GM19240 (cell line): ENCODE data around the gene LBX2.
"Not testable (repeated sequence)": the region's sequence is repeated elsewhere in the genome, so short reads cannot be mapped to it uniquely, and the experiment has no call there.

Experiments
- DNase-seq: peaks from one replicate; pipeline ENCODE4 v3.0.0; 2011; ENCODE audit warnings: low spot score; ENCODE audit not compliant: insufficient read length

The LBX2 gene

GRCh38 chr2:74486141-74486540, 13.3 kb downstream of the LBX2 start:
- DNase-seq = no peak

- DNase-seq = not testable (repeated sequence)
These were observed 15.7 kb downstream of the LBX2 start for GRCh38 chr2:74483675-74484164.

- peak; percentile 89 for DNase-seq
These were observed 16.4 kb downstream of the LBX2 start, which contains the start of the genes CCDC142 and TTC31 for GRCh38 chr2:74482801-74483674. Gene CCDC142, minus strand, starts transcription at chr2:74482998. Its CDS starts 161 bp downstream, at chr2:74482837. Gene TTC31, plus strand, starts transcription at chr2:74483081. Its CDS starts 15 bp downstream, at chr2:74483096.

GRCh38 chr2:74481961-74482800, 17.2 kb downstream of the LBX2 start:
- DNase-seq = no peak

- DNase-seq = no peak
These were observed 18.0 kb downstream of the LBX2 start for GRCh38 chr2:74481431-74481830.

GRCh38 chr2:74474899-74475298, 24.5 kb downstream of the LBX2 start:
- no peak for DNase-seq

- no peak for DNase-seq
These were observed 24.9 kb downstream of the LBX2 start for GRCh38 chr2:74474481-74474880.

- no peak for DNase-seq
These were observed 26.5 kb downstream of the LBX2 start for GRCh38 chr2:74472945-74473258.

GRCh38 chr2:74472086-74472944, 27.1 kb downstream of the LBX2 start, which contains the start of gene MRPL53:
Gene MRPL53, minus strand, starts transcription at chr2:74472680. Its CDS starts 20 bp downstream, at chr2:74472660.
- DNase-seq = peak; percentile 57

- DNase-seq = no peak
These were observed 27.9 kb downstream of the LBX2 start for GRCh38 chr2:74471332-74472065.

- not testable (repeated sequence) for DNase-seq
These were observed 28.7 kb downstream of the LBX2 start for GRCh38 chr2:74470742-74471141.

- no peak for DNase-seq
These were observed 35.0 kb downstream of the LBX2 start for GRCh38 chr2:74464406-74464805.

GRCh38 chr2:74462786-74463105, 36.7 kb downstream of the LBX2 start:
- no peak for DNase-seq

GRCh38 chr2:74462054-74462785, 37.2 kb downstream of the LBX2 start:
- no peak for DNase-seq

GRCh38 chr2:74461187-74462053, 38.0 kb downstream of the LBX2 start:
- no peak for DNase-seq

- DNase-seq = not testable (repeated sequence)
These were observed 39.2 kb downstream of the LBX2 start for GRCh38 chr2:74460187-74460586.

- not testable (repeated sequence) for DNase-seq
These were observed 39.8 kb downstream of the LBX2 start for GRCh38 chr2:74459503-74460118.

GRCh38 chr2:74458938-74459363, 40.5 kb downstream of the LBX2 start:
- DNase-seq = no peak
